Keratinocyte (primary cell): ENCODE data around the gene BABAM2. TPM values are rescaled to one million over a fixed set of nuclear protein-coding genes. Genes with fewer than 3 reads are reported as not detected.

Source experiments
- DNase-seq: peaks from one replicate; pipeline ENCODE4 v3.0.0-alpha.2; 2011; ENCODE audit warnings: low read depth, missing footprints, low spot score
- FAIRE-seq: peaks from 2 replicates; lab custom pipeline; 2011; peaks lifted over from hg19 to GRCh38; lab: Jason Lieb, UNC
- H2AFZ ChIP-seq: 2 replicates; pipeline ENCODE4 v1.6.0; 2012; ENCODE audit warnings: low read length, control low read depth, inconsistent platforms; ENCODE audit not compliant: control insufficient read depth
- H3K27ac ChIP-seq: 2 replicates; pipeline ENCODE4 v1.5.1; 2011; ENCODE audit warnings: low read length; ENCODE audit not compliant: control insufficient read depth, insufficient read depth
- H3K27me3 ChIP-seq: 3 replicates; pipeline ENCODE4 v1.6.0; 2011; ENCODE audit warnings: low read length; ENCODE audit not compliant: control insufficient read depth, insufficient read depth; ENCODE audit errors: extremely low read depth
- H3K36me3 ChIP-seq, 2 experiments: 2 replicates in 1 of 2; 3 replicates in 1 of 2; pipeline ENCODE4 v1.5.1; 2011; ENCODE audit warnings: low read length in 2 of 2, mild to moderate bottlenecking in 1 of 2; ENCODE audit not compliant: control insufficient read depth in 2 of 2, insufficient read depth in 2 of 2; ENCODE audit errors: extremely low read depth in 1 of 2
- H3K4me1 ChIP-seq: 3 replicates; pipeline ENCODE4 v1.5.1; 2011; ENCODE audit warnings: low read length; ENCODE audit not compliant: control insufficient read depth, insufficient read depth; ENCODE audit errors: extremely low read depth
- H3K4me2 ChIP-seq: 3 replicates; pipeline ENCODE4 v1.6.0; 2011; ENCODE audit warnings: low read depth, low read length; ENCODE audit not compliant: control insufficient read depth, insufficient read depth; ENCODE audit errors: extremely low read depth
- H3K4me3 ChIP-seq, 3 experiments: fragments of 200-600 bp in 1 of 3; sonication (generic) in 1 of 3; 2 replicates in 2 of 3; 3 replicates in 1 of 3; pipeline ENCODE4 v1.5.1; 2011 to 2016; ENCODE audit warnings: low read length in 3 of 3, mild to moderate bottlenecking in 3 of 3, control low read depth in 2 of 3, inconsistent platforms in 1 of 3, low read depth in 1 of 3, mixed read lengths in 1 of 3, mixed run types in 1 of 3, moderate library complexity in 1 of 3; ENCODE audit not compliant: control insufficient read depth in 2 of 3, insufficient read depth in 2 of 3; ENCODE audit errors: extremely low read depth in 1 of 3
- H3K79me2 ChIP-seq: 2 replicates; pipeline ENCODE4 v1.6.0; 2012; ENCODE audit warnings: low read length; ENCODE audit not compliant: control insufficient read depth, insufficient read depth
- H3K9ac ChIP-seq: 3 replicates; pipeline ENCODE4 v1.6.0; 2011; ENCODE audit warnings: low read length; ENCODE audit not compliant: control insufficient read depth, insufficient read depth; ENCODE audit errors: extremely low read depth
- H3K9me1 ChIP-seq: 3 replicates; pipeline ENCODE4 v1.6.0; 2011; ENCODE audit warnings: low read length; ENCODE audit not compliant: control insufficient read depth, insufficient read depth; ENCODE audit errors: extremely low read depth
- H3K9me3 ChIP-seq: 2 replicates; pipeline ENCODE4 v1.5.1; 2012; ENCODE audit warnings: low read depth, low read length; ENCODE audit not compliant: control insufficient read depth
- H4K20me1 ChIP-seq: 3 replicates; pipeline ENCODE4 v1.6.0; 2011; ENCODE audit warnings: low read length; ENCODE audit not compliant: control insufficient read depth, insufficient read depth; ENCODE audit errors: extremely low read depth
- EZH2 ChIP-seq: IDR thresholded peaks from one replicate; pipeline ENCODE4 v1.6.1; 2012; ENCODE audit warnings: inconsistent platforms, mild to moderate bottlenecking, low read length, moderate library complexity
- dilution Hi-C: fragments of 300-500 bp; cut with MboI; formaldehyde crosslinking; loops from one replicate; pipeline ENCODE4 v1.7.0; 2020; ENCODE audit warnings: low sequenced_read_pairs; ENCODE audit not compliant: extremely low pct_ligation_motif_present
- polyA plus RNA-seq, 5 experiments: library from polyadenylated mRNA; depleted of rRNA in 3 of 5; stranded (reverse) in 3 of 5; stranded (forward) in 1 of 5; unstranded in 1 of 5; fragments of >200 nt; gene quantifications; 1 replicate in 1 of 5; 2 replicates in 3 of 5; 3 replicates in 1 of 5; pipeline versions ENCODE4 v1.2.1 to v1.2.3, GENCODE V29; 2011 to 2012; ENCODE audit warnings: missing spikeins in 2 of 5, low read depth in 1 of 5, low replicate concordance in 1 of 5
- TF ChIP-seq, protein P1 (sequence below), 3 experiments: IDR thresholded peaks in 1 of 3; conservative IDR thresholded peaks in 1 of 3; optimal IDR thresholded peaks in 1 of 3; 2 replicates in 2 of 3; 3 replicates in 1 of 3; pipeline versions ENCODE3 to v1.5.1; 2011; ENCODE audit warnings: low read length in 3 of 3, mild to moderate bottlenecking in 3 of 3, moderate library complexity in 2 of 3, control low read depth in 1 of 3, inconsistent platforms in 1 of 3; ENCODE audit not compliant: insufficient read depth in 2 of 3; ENCODE audit errors: extremely low read depth in 1 of 3

The BABAM2 gene
- polyA plus RNA-seq, 1 donor (not counting 4 experiments of a cell fraction or from before 2014, with no cell fraction given): 29.8 TPM

DNA sequence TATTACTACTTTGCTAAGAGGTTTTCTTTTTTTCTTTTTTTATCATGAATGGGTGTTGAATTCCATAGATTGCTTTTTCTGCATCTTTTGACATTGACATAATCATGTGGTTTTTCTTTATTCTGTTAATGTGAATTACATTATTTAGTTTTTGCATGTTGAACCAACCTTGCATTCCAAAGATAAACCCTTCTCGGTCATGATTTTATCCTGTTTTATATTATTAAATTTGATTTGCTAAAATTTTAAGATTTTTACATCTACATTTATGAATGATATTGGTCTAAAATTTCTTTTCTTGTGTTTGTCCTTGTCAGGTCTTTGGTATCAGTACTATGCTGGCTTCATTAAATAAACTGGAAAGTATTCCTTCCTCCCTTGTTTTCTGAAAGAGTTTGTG, 414.7 kb downstream of the BABAM2 start:
- H3K27me3 ChIP-seq: no peaks in the 10 kb centered on the region
- no peaks in the 10 kb centered on the region for H3K9me1 ChIP-seq
- H4K20me1 ChIP-seq: no peaks in the 10 kb centered on the region
- FAIRE-seq (no peak), DNase-seq (no peak)
- H3K9ac ChIP-seq: no peak overlapping the region
- H3K9me3 ChIP-seq: peaks cover 2% of the 10 kb centered on the region
- dilution Hi-C loops: no loop called here
- no peak overlapping the region for H3K4me3 ChIP-seq
- TF ChIP-seq, protein P1, sequence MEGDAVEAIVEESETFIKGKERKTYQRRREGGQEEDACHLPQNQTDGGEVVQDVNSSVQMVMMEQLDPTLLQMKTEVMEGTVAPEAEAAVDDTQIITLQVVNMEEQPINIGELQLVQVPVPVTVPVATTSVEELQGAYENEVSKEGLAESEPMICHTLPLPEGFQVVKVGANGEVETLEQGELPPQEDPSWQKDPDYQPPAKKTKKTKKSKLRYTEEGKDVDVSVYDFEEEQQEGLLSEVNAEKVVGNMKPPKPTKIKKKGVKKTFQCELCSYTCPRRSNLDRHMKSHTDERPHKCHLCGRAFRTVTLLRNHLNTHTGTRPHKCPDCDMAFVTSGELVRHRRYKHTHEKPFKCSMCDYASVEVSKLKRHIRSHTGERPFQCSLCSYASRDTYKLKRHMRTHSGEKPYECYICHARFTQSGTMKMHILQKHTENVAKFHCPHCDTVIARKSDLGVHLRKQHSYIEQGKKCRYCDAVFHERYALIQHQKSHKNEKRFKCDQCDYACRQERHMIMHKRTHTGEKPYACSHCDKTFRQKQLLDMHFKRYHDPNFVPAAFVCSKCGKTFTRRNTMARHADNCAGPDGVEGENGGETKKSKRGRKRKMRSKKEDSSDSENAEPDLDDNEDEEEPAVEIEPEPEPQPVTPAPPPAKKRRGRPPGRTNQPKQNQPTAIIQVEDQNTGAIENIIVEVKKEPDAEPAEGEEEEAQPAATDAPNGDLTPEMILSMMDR (optimal IDR thresholded peaks at IDR 0.05 in 1 of 3, IDR thresholded peaks at IDR 0.05 in 1 of 3, conservative IDR thresholded peaks at IDR 0.05 in 1 of 3; ENCODE audit: extremely low read depth in 1 of 3, insufficient read depth in 2 of 3, low read length in 3 of 3): no peak
- no peak for TF ChIP-seq EZH2
- H3K36me3 ChIP-seq: peaks cover 0 to 5% of the 10 kb centered on the region in 2 experiments
- H3K4me2 ChIP-seq: no peak overlapping the region
- no peak overlapping the region for H3K27ac ChIP-seq
- no peak overlapping the region for H2AFZ ChIP-seq
- no peaks in the 10 kb centered on the region for H3K4me1 ChIP-seq
- H3K79me2 ChIP-seq: no peaks in the 10 kb centered on the region

DNA sequence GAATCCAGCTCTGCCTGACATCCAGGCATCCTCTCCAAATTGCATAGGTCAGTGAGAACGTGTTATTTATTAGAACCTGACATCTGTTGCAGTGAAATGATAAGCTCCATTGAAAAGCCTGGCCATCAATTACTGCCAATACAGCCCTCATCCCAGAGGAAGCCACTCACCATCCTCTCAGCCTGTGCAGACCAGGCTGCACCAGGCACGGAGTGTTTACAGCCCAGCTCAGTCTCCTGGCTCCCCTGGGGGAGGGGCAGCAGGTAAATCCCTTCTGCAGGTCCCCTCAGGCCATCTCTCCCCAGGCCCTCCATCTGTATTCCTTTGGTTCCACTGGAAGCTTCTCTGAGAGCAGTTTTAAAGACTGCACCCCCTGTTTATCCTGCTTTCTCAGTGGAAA, 419.6 kb downstream of the BABAM2 start:
- Histone ChIP-seq H3K27me3 (no peaks in the 10 kb centered on the region), H3K4me2 (no peak overlapping the region), H3K9ac (no peak overlapping the region), H3K9me3 (no peaks in the 10 kb centered on the region), H3K27ac (no peak overlapping the region), H3K4me3 (no peak overlapping the region), H3K79me2 (no peaks in the 10 kb centered on the region), H3K36me3 (no peaks in the 10 kb centered on the region), H3K9me1 (no peaks in the 10 kb centered on the region), H2AFZ (no peak overlapping the region), H3K4me1 (no peaks in the 10 kb centered on the region), H4K20me1 (no peaks in the 10 kb centered on the region)
- FAIRE-seq (no peak), DNase-seq (no peak)
- no peak for TF ChIP-seq EZH2
- TF ChIP-seq, protein P1 (optimal IDR thresholded peaks at IDR 0.05 in 1 of 3, IDR thresholded peaks at IDR 0.05 in 1 of 3, conservative IDR thresholded peaks at IDR 0.05 in 1 of 3; ENCODE audit: extremely low read depth in 1 of 3, insufficient read depth in 2 of 3, low read length in 3 of 3): no peak
- dilution Hi-C loops: no loop called here
